Cardiac fibroblast (primary cell): Measurements from ENCODE around the gene PRAMEF20.
"Not testable (repeated sequence)": the region's sequence is repeated elsewhere in the genome, so short reads cannot be mapped to it uniquely, and the experiment has no call there.

ENCODE experiments used
- DNase-seq, 2 donors: peaks; one replicate each; pipeline versions ENCODE4 v3.0.0 to v3.0.0-alpha.2; 2010; ENCODE audit warnings: low read depth in 2 of 2
- H3K4me3 ChIP-seq, 2 donors: replicated peaks in 1 of 2; 1 replicate in 1 of 2; 2 replicates in 1 of 2; pipeline ENCODE4 v1.5.1; 2011; ENCODE audit warnings: low read depth in 2 of 2, low read length in 2 of 2, mild to moderate bottlenecking in 2 of 2, moderate library complexity in 1 of 2
- TF ChIP-seq, protein P1 (sequence below): IDR thresholded peaks from one replicate; pipeline ENCODE4 v1.5.1; 2011; ENCODE audit warnings: low read depth, mild to moderate bottlenecking, low read length, inconsistent platforms

The PRAMEF20 gene

DNA sequence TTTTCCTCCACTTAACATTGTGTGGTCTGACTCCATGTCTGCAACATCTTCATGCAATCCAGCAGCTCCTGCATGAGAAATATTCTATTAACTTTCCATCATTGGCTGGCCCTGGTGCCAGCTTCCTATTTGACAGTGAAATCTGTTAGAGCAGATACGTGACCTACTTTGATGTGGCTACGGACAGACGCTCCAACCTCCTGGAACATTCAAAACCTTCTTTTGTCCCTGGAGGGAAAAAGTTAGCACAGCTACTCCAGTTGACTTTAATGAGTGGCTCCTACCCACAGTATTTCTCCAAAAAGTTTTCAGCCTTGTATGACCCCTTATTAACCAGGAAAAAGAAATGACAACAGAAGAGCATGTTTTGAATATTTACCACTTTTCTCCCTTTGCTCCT, 22.0 kb downstream of the PRAMEF20 start:
- H3K4me3 ChIP-seq: no peak overlapping the region
- TF ChIP-seq, protein P1, sequence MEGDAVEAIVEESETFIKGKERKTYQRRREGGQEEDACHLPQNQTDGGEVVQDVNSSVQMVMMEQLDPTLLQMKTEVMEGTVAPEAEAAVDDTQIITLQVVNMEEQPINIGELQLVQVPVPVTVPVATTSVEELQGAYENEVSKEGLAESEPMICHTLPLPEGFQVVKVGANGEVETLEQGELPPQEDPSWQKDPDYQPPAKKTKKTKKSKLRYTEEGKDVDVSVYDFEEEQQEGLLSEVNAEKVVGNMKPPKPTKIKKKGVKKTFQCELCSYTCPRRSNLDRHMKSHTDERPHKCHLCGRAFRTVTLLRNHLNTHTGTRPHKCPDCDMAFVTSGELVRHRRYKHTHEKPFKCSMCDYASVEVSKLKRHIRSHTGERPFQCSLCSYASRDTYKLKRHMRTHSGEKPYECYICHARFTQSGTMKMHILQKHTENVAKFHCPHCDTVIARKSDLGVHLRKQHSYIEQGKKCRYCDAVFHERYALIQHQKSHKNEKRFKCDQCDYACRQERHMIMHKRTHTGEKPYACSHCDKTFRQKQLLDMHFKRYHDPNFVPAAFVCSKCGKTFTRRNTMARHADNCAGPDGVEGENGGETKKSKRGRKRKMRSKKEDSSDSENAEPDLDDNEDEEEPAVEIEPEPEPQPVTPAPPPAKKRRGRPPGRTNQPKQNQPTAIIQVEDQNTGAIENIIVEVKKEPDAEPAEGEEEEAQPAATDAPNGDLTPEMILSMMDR: no peak
- no peak for DNase-seq

DNA sequence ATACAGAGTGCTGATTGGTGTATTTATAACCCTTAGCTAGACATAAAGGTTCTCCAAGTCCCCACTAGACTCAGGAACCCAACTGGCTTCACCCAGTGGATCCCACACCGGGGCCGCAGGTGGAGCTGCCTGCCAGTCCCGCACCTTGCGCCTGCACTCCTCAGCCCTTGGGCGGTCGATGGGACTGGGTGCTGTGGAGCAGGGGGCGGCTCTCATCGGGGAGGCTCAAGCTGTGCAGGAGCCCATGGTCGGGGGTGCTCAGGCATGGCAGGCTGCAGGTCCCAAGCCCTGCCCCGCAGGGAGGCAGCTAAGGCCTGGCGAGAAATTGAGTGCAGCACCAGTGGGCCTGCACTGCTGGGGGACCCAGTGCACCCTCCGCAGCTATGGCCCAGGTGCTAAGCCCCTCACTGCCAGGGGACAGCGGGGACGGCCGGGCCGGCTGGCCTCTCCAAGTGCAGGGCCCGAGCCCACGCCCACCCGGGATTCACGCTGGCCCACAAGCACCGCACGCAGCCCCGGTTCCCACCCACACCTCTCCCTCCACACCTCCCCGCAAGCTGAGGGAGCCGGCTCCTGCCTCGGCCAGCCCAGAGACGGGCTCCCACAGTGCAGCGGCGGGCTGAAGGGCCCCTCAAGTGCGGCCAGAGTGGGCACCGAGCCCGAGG, 23.6 kb downstream of the PRAMEF20 start:
- not testable (repeated sequence) for DNase-seq, H3K4me3 ChIP-seq

DNA sequence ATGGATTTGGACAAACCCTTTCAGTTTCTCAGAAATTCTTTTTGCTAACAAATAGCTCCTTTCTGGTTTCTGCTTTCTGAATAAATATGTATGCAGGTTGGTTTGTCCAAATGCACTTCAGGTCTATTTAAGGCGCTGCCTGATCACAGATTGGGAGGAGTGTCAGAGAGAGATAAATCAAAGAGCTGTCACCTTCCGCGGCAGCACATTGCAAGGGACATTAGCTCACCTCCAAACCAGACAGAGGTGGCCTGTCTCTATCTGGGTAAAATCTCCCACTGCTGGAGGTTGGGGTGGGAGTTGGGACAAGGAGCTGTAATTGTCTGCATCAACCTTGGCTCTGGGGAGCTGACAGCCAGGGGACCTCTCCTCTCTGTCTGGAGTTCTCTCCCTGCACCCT, 25.2 kb downstream of the PRAMEF20 start:
- TF ChIP-seq, protein P1: no peak
- H3K4me3 ChIP-seq: no peak overlapping the region
- DNase-seq: no peak

DNA sequence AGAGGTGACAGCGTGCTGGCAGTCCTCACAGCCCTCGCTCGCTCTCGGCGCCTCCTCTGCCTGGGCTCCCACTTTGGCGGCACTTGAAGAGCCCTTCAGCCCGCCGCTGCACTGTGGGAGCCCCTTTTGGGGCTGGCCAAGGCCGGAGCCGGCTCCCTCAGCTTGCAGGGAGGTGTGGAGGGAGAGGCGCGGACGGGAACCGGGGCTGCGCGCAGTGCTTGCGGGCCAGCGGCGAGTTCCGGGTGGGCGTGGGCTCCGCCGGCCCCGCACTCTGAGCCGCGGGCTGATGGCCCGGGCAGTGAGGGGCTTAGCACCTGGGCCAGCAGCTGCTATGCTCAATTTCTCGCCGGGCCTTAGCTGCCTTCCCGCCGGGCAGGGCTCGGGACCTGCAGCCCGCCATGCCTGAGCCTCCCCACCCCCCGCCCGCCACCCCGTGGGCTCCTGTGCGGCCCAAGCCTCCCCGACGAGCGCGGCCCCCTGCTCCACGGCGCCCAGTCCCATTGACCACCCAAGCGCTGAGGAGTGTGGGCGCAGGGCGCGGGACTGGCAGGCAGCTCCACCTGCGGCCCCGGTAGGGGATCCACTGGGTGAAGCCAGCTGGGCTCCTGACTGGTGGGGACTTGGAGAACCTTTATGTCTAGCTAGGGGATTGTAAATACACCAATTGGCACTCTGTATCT, 29.0 kb downstream of the PRAMEF20 start:
- not testable (repeated sequence) for DNase-seq, H3K4me3 ChIP-seq

DNA sequence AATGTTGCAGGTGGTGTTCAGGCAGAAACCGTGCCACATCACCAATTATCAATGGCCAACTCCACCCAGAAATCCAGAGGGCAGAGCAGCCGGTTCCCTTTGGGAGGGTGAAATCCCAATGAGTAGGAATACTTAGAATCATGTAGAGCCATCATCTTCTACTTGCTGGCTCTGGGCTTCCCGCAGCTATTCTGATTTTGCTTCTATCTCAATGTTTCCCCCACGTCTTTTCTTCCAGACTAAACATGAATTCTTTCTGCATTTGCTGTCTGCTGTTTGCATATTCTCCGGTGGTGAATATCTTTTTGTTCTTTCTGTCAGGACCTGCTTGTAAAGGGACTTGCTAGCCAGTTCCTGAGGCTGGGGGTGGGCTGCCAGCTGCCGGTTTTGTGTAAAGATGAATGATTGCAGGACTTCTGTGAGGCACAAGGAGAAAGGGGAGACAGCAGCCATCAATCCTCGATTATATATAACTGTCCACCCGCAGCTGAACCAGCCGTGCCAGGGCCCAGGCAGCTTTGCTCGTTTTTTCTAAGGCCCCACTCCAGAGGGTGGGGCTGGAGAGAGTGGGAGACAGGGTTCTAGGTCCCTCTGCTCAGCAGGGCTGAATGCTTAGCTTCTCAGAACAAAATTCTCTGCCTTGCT, 33.2 kb downstream of the PRAMEF20 start:
- TF ChIP-seq, protein P1: no peak
- no peak for DNase-seq
- H3K4me3 ChIP-seq: no peak overlapping the region

DNA sequence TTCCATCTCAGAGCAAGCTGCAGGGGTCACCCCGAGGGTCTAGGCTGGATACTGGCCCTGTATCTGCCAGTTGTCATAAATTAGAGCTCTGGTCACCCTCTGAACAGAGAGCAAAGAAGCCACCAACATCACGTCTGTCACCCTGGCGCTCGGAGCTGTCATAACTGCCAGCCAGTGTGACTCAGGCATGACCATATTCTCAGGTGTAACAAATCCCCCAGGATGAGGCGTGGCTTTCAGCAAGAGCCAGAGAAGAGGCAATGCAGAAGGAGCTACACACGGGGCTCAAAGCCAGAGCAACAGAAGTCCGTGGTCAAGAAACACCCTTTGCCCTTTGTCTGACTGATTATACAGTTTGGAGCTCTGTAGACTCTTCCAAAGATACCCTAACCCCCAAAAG, 40.0 kb downstream of the PRAMEF20 start:
- TF ChIP-seq, protein P1: no peak
- no peak overlapping the region for H3K4me3 ChIP-seq
- no peak for DNase-seq

DNA sequence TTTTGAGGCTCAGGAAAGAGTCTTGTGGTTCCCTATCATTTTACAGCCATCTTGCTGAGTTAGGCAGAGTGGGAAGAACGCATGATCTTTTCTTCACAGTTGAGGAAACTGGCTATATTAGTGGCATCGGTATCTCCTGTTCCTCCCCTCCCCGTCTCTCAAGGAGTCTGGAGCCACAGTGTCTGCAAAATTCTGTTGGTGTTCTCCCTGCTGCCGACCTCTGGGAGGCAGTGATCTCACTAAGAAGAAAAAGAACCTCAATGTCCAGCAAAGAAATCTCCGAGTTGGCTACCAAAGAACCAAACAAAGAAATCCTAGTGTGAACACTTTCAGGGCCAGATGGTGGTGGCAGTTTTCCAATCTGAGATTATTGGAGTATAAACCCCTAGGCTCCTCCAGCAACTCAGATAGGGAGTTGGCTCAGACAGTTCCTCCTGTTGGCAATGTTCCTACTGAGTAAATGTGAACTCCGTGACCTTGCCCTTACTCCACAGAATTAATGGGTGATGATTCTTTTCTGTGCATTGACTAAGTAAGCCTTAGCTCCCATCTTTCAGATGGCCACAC, 41.2 kb downstream of the PRAMEF20 start:
- DNase-seq: no peak
- H3K4me3 ChIP-seq: no peak overlapping the region
- TF ChIP-seq, protein P1: no peak
